ENCODE data around the gene MYO1D.

- TF ChIP-seq CTCF (conservative IDR thresholded peaks at IDR 0.05) (no peak), EZH2 (IDR thresholded peaks at IDR 0.05; ENCODE audit: low read depth) (no peak)
Measured at GRCh38 chr17:32819787-32820186, 57.1 kb downstream of the MYO1D start.
